Measurements from ENCODE around the gene GRK2.
A peak's percentile ranks its signal among the peaks of the same experiment; 100 is the strongest.
"Not testable (repeated sequence)": the region's sequence is repeated elsewhere in the genome, so short reads cannot be mapped to it uniquely, and the experiment has no call there.

The GRK2 gene

GRCh38 chr11:67253872-67254624 is 12.2 kb upstream of the GRK2 start:
- no peak for DNase-seq (ENCODE audit: low read depth in 4 of 4, low spot score in 1 of 4)

- DNase-seq (ENCODE audit: low read depth in 4 of 4, low spot score in 1 of 4) = no peak
Measured at GRCh38 chr11:67254798-67255197, 11.5 kb upstream of the GRK2 start.

GRCh38 chr11:67255353-67255752 is 10.9 kb upstream of the GRK2 start:
- DNase-seq (ENCODE audit: low read depth in 4 of 4, low spot score in 1 of 4) = no peak

- DNase-seq (ENCODE audit: low read depth in 4 of 4, low spot score in 1 of 4) = no peak
Measured at GRCh38 chr11:67255864-67256263, 10.4 kb upstream of the GRK2 start.

- DNase-seq (ENCODE audit: low read depth in 4 of 4, low spot score in 1 of 4) = no peak
Measured at GRCh38 chr11:67256477-67257135, 9.7 kb upstream of the GRK2 start.

GRCh38 chr11:67260406-67260805 is 5.9 kb upstream of the GRK2 start:
- DNase-seq (ENCODE audit: low read depth in 4 of 4, low spot score in 1 of 4) = no peak

- not testable (repeated sequence) for DNase-seq (ENCODE audit: low read depth in 4 of 4, low spot score in 1 of 4)
Measured at GRCh38 chr11:67260885-67261639, 5.2 kb upstream of the GRK2 start.

GRCh38 chr11:67261640-67261945 is 4.7 kb upstream of the GRK2 start:
- DNase-seq (ENCODE audit: low read depth in 4 of 4, low spot score in 1 of 4) = no peak

GRCh38 chr11:67261946-67262681 is 4.2 kb upstream of the GRK2 start:
- no peak for DNase-seq (ENCODE audit: low read depth in 4 of 4, low spot score in 1 of 4)

GRCh38 chr11:67262731-67263675 is 3.3 kb upstream of the GRK2 start:
- DNase-seq (ENCODE audit: low read depth in 4 of 4, low spot score in 1 of 4) = peak in 1 of 4 experiments; percentile 64

- no peak for DNase-seq (ENCODE audit: low read depth in 4 of 4, low spot score in 1 of 4)
Measured at GRCh38 chr11:67264260-67264659, 2.0 kb upstream of the GRK2 start.

- no peak for DNase-seq (ENCODE audit: low read depth in 4 of 4, low spot score in 1 of 4)
Measured at GRCh38 chr11:67264877-67265632, 1.2 kb upstream of the GRK2 start.

GRCh38 chr11:67265633-67266448 is 432 bp upstream of the GRK2 start:
- DNase-seq (ENCODE audit: low read depth in 4 of 4, low spot score in 1 of 4) = peak in 2 of 4 experiments; percentile 70 to 71

- DNase-seq (ENCODE audit: low read depth in 4 of 4, low spot score in 1 of 4) = no peak
Measured at GRCh38 chr11:67267188-67268080, 1.2 kb downstream of the GRK2 start.

- peak in 1 of 4 experiments; percentile 69 for DNase-seq (ENCODE audit: low read depth in 4 of 4, low spot score in 1 of 4)
Measured at GRCh38 chr11:67268081-67268961, 2.0 kb downstream of the GRK2 start.

- DNase-seq (ENCODE audit: low read depth in 4 of 4, low spot score in 1 of 4) = no peak
Measured at GRCh38 chr11:67268962-67269268, 2.6 kb downstream of the GRK2 start.

Measured in stimulated activated CD4-positive, alpha-beta T cell treated with anti-CD3 and anti-CD28 coated beads, Interleukin-1b, Interleukin-23, amount 100 ng/mL, for 24 hours (primary cell).